ENCODE results near the gene ZSWIM3. TPM values are rescaled to one million over a fixed set of nuclear protein-coding genes. Genes with fewer than 3 reads are reported as not detected.
"Not testable (repeated sequence)": the region's sequence is repeated elsewhere in the genome, so short reads cannot be mapped to it uniquely, and the experiment has no call there.

Gene ZSWIM3
- polyA plus RNA-seq, 1 donor from 2014 or later: 3.0 TPM

GRCh38 chr20:45826381-45827019 is 30.9 kb upstream of the ZSWIM3 start:
- peaks cover 6 to 13% (median 13%) of the 10 kb centered on the region in 3 donors for H3K4me1 Mint-ChIP-seq
- H3K36me3 Mint-ChIP-seq: no peaks in the 10 kb centered on the region
- H3K9me3 Mint-ChIP-seq: no peaks in the 10 kb centered on the region
- peaks cover 11% of the 10 kb centered on the region for H3K27me3 Mint-ChIP-seq
- H3K27ac Mint-ChIP-seq: no peak overlapping the region
- peak overlapping the region in 1 of 4 donors; percentile 29 for H3K4me3 Mint-ChIP-seq

GRCh38 chr20:45827030-45827652 is 30.3 kb upstream of the ZSWIM3 start, which contains the start of gene TNNC2:
Gene TNNC2 (minus strand): TSS chr20:45827312. CDS start chr20:45827248, 64 bp downstream.
- Mint-ChIP-seq H3K36me3 (no peaks in the 10 kb centered on the region), H3K27me3 (peaks cover 11% of the 10 kb centered on the region), H3K27ac (no peak within 1 kb of the TSS), H3K4me3 (peak within 1 kb of the TSS in 2 of 4 donors; percentile 24 to 29), H3K4me1 (peaks cover 6 to 13% (median 13%) of the 10 kb centered on the region in 3 donors), H3K9me3 (no peaks in the 10 kb centered on the region)

GRCh38 chr20:45827712-45828111 is 29.7 kb upstream of the ZSWIM3 start:
- H3K9me3 Mint-ChIP-seq: no peaks in the 10 kb centered on the region
- H3K36me3 Mint-ChIP-seq: no peaks in the 10 kb centered on the region
- H3K27ac Mint-ChIP-seq: no peak overlapping the region
- H3K27me3 Mint-ChIP-seq: peaks cover 11% of the 10 kb centered on the region
- H3K4me3 Mint-ChIP-seq: peak overlapping the region in 1 of 4 donors; percentile 24
- H3K4me1 Mint-ChIP-seq: peaks cover 6 to 11% (median 11%) of the 10 kb centered on the region in 3 donors

- H3K9me3 Mint-ChIP-seq: no peaks in the 10 kb centered on the region
- no peak overlapping the region for H3K4me3 Mint-ChIP-seq
- peak overlapping the region in 1 of 3 donors; percentile 35 for H3K27ac Mint-ChIP-seq
- no peaks in the 10 kb centered on the region for H3K36me3 Mint-ChIP-seq
- peaks cover 12% of the 10 kb centered on the region for H3K27me3 Mint-ChIP-seq
- H3K4me1 Mint-ChIP-seq: peaks cover 11 to 14% (median 13%) of the 10 kb centered on the region in 3 donors
Observed at GRCh38 chr20:45828589-45828988, 28.8 kb upstream of the ZSWIM3 start.

GRCh38 chr20:45829673-45830106 is 27.7 kb upstream of the ZSWIM3 start:
- not testable (repeated sequence) for H3K4me3 Mint-ChIP-seq, H3K4me1 Mint-ChIP-seq, H3K27me3 Mint-ChIP-seq, H3K9me3 Mint-ChIP-seq, H3K36me3 Mint-ChIP-seq, H3K27ac Mint-ChIP-seq

- H3K4me1 Mint-ChIP-seq: peaks cover 5 to 6% (median 6%) of the 10 kb centered on the region in 3 donors
- H3K36me3 Mint-ChIP-seq: no peaks in the 10 kb centered on the region
- H3K27me3 Mint-ChIP-seq: peaks cover 3% of the 10 kb centered on the region
- no peaks in the 10 kb centered on the region for H3K9me3 Mint-ChIP-seq
- no peak overlapping the region for H3K27ac Mint-ChIP-seq
- H3K4me3 Mint-ChIP-seq: peak overlapping the region in 3 of 4 donors; percentile 74 to 87 (median 85)
Observed at GRCh38 chr20:45832619-45833018, 24.8 kb upstream of the ZSWIM3 start.

- Mint-ChIP-seq H3K27ac (peak within 1 kb of the TSS in 1 of 3 donors; percentile 19), H3K36me3 (no peaks in the 10 kb centered on the region), H3K9me3 (no peaks in the 10 kb centered on the region), H3K4me1 (peaks cover 5 to 6% (median 6%) of the 10 kb centered on the region in 3 donors), H3K4me3 (peak within 1 kb of the TSS; percentile 74 to 95 (median 86)), H3K27me3 (peaks cover 3% of the 10 kb centered on the region)
Observed at GRCh38 chr20:45833030-45833882, 24.2 kb upstream of the ZSWIM3 start, which contains the start of gene SNX21. Gene SNX21 (plus strand): TSS chr20:45833799. CDS start chr20:45833920, 121 bp downstream.

- H3K4me1 Mint-ChIP-seq: peaks cover 5 to 6% (median 6%) of the 10 kb centered on the region in 3 donors
- H3K27me3 Mint-ChIP-seq: peaks cover 3% of the 10 kb centered on the region
- H3K36me3 Mint-ChIP-seq: no peaks in the 10 kb centered on the region
- no peaks in the 10 kb centered on the region for H3K9me3 Mint-ChIP-seq
- H3K27ac Mint-ChIP-seq: peak overlapping the region in 1 of 3 donors; percentile 19
- H3K4me3 Mint-ChIP-seq: peak overlapping the region; percentile 66 to 87 (median 80)
Observed at GRCh38 chr20:45833883-45834796, 23.3 kb upstream of the ZSWIM3 start.

GRCh38 chr20:45834797-45835161 is 22.6 kb upstream of the ZSWIM3 start:
- Mint-ChIP-seq H3K27ac (peak overlapping the region in 1 of 3 donors; percentile 19), H3K4me3 (peak overlapping the region; percentile 66 to 85 (median 78)), H3K4me1 (peaks cover 5 to 6% (median 6%) of the 10 kb centered on the region in 3 donors), H3K27me3 (peaks cover 3% of the 10 kb centered on the region), H3K36me3 (no peaks in the 10 kb centered on the region), H3K9me3 (no peaks in the 10 kb centered on the region)

- Mint-ChIP-seq H3K36me3 (no peaks in the 10 kb centered on the region), H3K27ac (peak overlapping the region in 1 of 3 donors; percentile 19), H3K27me3 (peaks cover 3% of the 10 kb centered on the region), H3K4me3 (peak overlapping the region; percentile 25 to 72 (median 54)), H3K4me1 (peaks cover 5 to 6% (median 6%) of the 10 kb centered on the region in 3 donors), H3K9me3 (no peaks in the 10 kb centered on the region)
Observed at GRCh38 chr20:45835329-45835765, 22.1 kb upstream of the ZSWIM3 start.

GRCh38 chr20:45835825-45836224 is 21.6 kb upstream of the ZSWIM3 start:
- H3K36me3 Mint-ChIP-seq: no peaks in the 10 kb centered on the region
- no peaks in the 10 kb centered on the region for H3K9me3 Mint-ChIP-seq
- H3K4me1 Mint-ChIP-seq: peaks cover 5 to 6% (median 6%) of the 10 kb centered on the region in 3 donors
- peak overlapping the region; percentile 25 to 72 (median 54) for H3K4me3 Mint-ChIP-seq
- no peak overlapping the region for H3K27ac Mint-ChIP-seq
- peaks cover 3% of the 10 kb centered on the region for H3K27me3 Mint-ChIP-seq

- Mint-ChIP-seq H3K4me3 (peak overlapping the region in 1 of 4 donors; percentile 27), H3K36me3 (no peaks in the 10 kb centered on the region), H3K4me1 (peaks cover 5 to 7% (median 6%) of the 10 kb centered on the region in 3 donors), H3K27ac (peak overlapping the region in 1 of 3 donors; percentile 28), H3K27me3 (peaks cover 3% of the 10 kb centered on the region), H3K9me3 (no peaks in the 10 kb centered on the region)
Observed at GRCh38 chr20:45836841-45837240, 20.6 kb upstream of the ZSWIM3 start.

- Mint-ChIP-seq H3K36me3 (no peaks in the 10 kb centered on the region), H3K27ac (no peak overlapping the region), H3K4me1 (peaks cover 6 to 12% (median 10%) of the 10 kb centered on the region in 3 donors), H3K4me3 (no peak overlapping the region), H3K9me3 (no peaks in the 10 kb centered on the region), H3K27me3 (no peaks in the 10 kb centered on the region)
Observed at GRCh38 chr20:45840700-45841198, 16.7 kb upstream of the ZSWIM3 start.
